ENCODE measurements around the gene EDNRB. TPM values are rescaled to one million over a fixed set of nuclear protein-coding genes. Genes with fewer than 3 reads are reported as not detected.
"Not testable (repeated sequence)": the region's sequence is repeated elsewhere in the genome, so short reads cannot be mapped to it uniquely, and the experiment has no call there.

Gene EDNRB
- 10 to 100 TPM in 2 of 4 donors, 1 to 10 TPM in 2; 7.7 to 21.5 (median 12.2) TPM for total RNA-seq

- no peaks in the 10 kb centered on the region for H3K27me3 ChIP-seq
- DNase-seq, result peak in 2 of 3 donors; percentile 48 to 51
- no peaks in the 10 kb centered on the region for H3K4me1 ChIP-seq
- H3K36me3 ChIP-seq, result no peaks in the 10 kb centered on the region
- no peaks in the 10 kb centered on the region for H3K9me3 ChIP-seq
- H3K4me3 ChIP-seq, result peak within 1 kb of the TSS; percentile 30 to 55 (median 40)
- H3K27ac ChIP-seq, result peak within 1 kb of the TSS; percentile 22 to 75 (median 54)
- TF ChIP-seq POLR2A (IDR thresholded peaks at IDR 0.05), result no peak
- peak in 1 of 6 experiments; percentile 4 for TF ChIP-seq CTCF (IDR thresholded peaks at IDR 0.05)
Measured at GRCh38 chr13:77918391-77919245, at the start of gene EDNRB. TSS of gene EDNRB (minus strand) at chr13:77918831. CDS start at chr13:77918573, 258 bp downstream.

GRCh38 chr13:77966671-77967070 lies 48.0 kb upstream of the EDNRB start:
- H3K4me1 ChIP-seq, result no peaks in the 10 kb centered on the region
- TF ChIP-seq POLR2A (IDR thresholded peaks at IDR 0.05), result no peak
- TF ChIP-seq CTCF (IDR thresholded peaks at IDR 0.05), result no peak
- no peak overlapping the region for H3K4me3 ChIP-seq
- no peak for DNase-seq
- H3K9me3 ChIP-seq, result peaks cover 0 to 2% (median 0%) of the 10 kb centered on the region in 4 donors
- H3K36me3 ChIP-seq, result no peaks in the 10 kb centered on the region
- H3K27me3 ChIP-seq, result no peaks in the 10 kb centered on the region
- no peak overlapping the region for H3K27ac ChIP-seq

GRCh38 chr13:77952737-77953136 lies 34.1 kb upstream of the EDNRB start:
- H3K9me3 ChIP-seq, result no peaks in the 10 kb centered on the region
- TF ChIP-seq CTCF (IDR thresholded peaks at IDR 0.05) (no peak), POLR2A (IDR thresholded peaks at IDR 0.05) (no peak)
- H3K27me3 ChIP-seq, result no peaks in the 10 kb centered on the region
- no peaks in the 10 kb centered on the region for H3K36me3 ChIP-seq
- no peak for DNase-seq
- H3K4me1 ChIP-seq, result no peaks in the 10 kb centered on the region
- no peak overlapping the region for H3K4me3 ChIP-seq
- no peak overlapping the region for H3K27ac ChIP-seq

- Histone ChIP-seq H3K4me3 (no peak overlapping the region), H3K27me3 (no peaks in the 10 kb centered on the region), H3K4me1 (no peaks in the 10 kb centered on the region), H3K27ac (no peak overlapping the region), H3K9me3 (no peaks in the 10 kb centered on the region), H3K36me3 (no peaks in the 10 kb centered on the region)
- no peak for DNase-seq
- TF ChIP-seq POLR2A (IDR thresholded peaks at IDR 0.05) (no peak), CTCF (IDR thresholded peaks at IDR 0.05) (no peak)
Measured at GRCh38 chr13:77952276-77952675, 33.6 kb upstream of the EDNRB start.

- TF ChIP-seq CTCF (IDR thresholded peaks at IDR 0.05), result no peak
- TF ChIP-seq POLR2A (IDR thresholded peaks at IDR 0.05), result no peak
- Histone ChIP-seq H3K27ac (no peak overlapping the region), H3K9me3 (no peaks in the 10 kb centered on the region), H3K36me3 (no peaks in the 10 kb centered on the region), H3K4me1 (no peaks in the 10 kb centered on the region), H3K4me3 (no peak overlapping the region), H3K27me3 (no peaks in the 10 kb centered on the region)
- no peak for DNase-seq
Measured at GRCh38 chr13:77946522-77946921, 27.9 kb upstream of the EDNRB start.

- not testable (repeated sequence) for H3K9me3 ChIP-seq, H3K36me3 ChIP-seq, H3K27me3 ChIP-seq, H3K4me3 ChIP-seq, H3K4me1 ChIP-seq, H3K27ac ChIP-seq
- DNase-seq, result peak in 1 of 3 donors; percentile 46
Measured at GRCh38 chr13:77935063-77935462, 16.4 kb upstream of the EDNRB start.

All from Peyer's patch (tissue), 4 donors.